ENCODE data around the gene SLC34A3. TPM values are rescaled to one million over a fixed set of nuclear protein-coding genes. Genes with fewer than 3 reads are reported as not detected.

Gene SLC34A3
- total RNA-seq, 1 experiment from 2014 or later, result 0.26 TPM

DNA sequence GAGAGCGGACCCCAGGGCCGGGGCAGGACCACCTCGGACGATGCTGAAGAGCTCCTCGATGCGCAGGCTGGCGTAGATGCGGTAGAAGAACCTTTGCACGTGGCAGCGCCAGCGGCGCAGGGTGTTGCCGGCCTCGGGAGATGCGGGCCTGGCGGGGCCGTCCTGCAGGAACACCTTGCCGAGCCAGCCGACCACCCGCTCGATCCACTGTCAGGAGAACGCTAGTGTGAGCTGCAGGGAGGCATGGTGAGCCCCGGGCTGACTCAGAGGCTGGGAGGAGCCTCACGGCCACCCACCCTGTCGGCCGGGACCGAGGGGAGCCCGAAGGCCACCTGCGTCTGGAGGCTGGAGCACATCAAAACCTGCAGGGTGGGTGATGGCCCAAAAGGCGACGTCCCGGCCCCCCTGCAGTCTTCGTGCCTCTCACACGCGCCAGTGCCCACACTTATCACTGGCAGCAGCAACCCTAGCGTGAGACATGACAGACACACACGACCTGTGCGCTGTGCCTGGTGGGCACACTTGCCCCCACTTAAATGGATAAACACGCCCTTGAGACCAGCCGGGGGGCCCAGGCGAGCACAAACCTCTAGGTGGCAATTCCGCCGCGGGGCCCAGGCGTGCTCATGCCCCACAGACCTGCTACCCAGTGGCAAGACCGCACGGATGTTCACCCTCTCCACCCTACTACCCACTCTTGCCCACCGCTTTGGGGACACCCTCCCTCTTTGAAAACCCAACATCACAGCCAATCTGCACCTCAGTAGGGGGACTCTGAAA, 45.6 kb upstream of the SLC34A3 start:
- Mint-ChIP-seq H3K27ac (ENCODE audit: unreplicated experiment) (no peak overlapping the region), H3K9me3 (ENCODE audit: low read depth, unreplicated experiment) (no peaks in the 10 kb centered on the region), H3K27me3 (ENCODE audit: unreplicated experiment) (no peaks in the 10 kb centered on the region), H3K4me1 (ENCODE audit: low read depth, unreplicated experiment) (no peaks in the 10 kb centered on the region), H3K4me3 (ENCODE audit: low read depth, unreplicated experiment) (no peak overlapping the region), H3K36me3 (ENCODE audit: insufficient read depth, unreplicated experiment) (peaks cover 43% of the 10 kb centered on the region)
- CTCF ChIA-PET, result no interaction called here
- TF ChIP-seq, protein P1, sequence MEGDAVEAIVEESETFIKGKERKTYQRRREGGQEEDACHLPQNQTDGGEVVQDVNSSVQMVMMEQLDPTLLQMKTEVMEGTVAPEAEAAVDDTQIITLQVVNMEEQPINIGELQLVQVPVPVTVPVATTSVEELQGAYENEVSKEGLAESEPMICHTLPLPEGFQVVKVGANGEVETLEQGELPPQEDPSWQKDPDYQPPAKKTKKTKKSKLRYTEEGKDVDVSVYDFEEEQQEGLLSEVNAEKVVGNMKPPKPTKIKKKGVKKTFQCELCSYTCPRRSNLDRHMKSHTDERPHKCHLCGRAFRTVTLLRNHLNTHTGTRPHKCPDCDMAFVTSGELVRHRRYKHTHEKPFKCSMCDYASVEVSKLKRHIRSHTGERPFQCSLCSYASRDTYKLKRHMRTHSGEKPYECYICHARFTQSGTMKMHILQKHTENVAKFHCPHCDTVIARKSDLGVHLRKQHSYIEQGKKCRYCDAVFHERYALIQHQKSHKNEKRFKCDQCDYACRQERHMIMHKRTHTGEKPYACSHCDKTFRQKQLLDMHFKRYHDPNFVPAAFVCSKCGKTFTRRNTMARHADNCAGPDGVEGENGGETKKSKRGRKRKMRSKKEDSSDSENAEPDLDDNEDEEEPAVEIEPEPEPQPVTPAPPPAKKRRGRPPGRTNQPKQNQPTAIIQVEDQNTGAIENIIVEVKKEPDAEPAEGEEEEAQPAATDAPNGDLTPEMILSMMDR (IDR thresholded peaks at IDR 0.05; ENCODE audit: unreplicated experiment), result no peak
- intact Hi-C loops (cut with micrococcal nuclease; ENCODE audit: unreplicated experiment), result no loop called here
- DNase-seq, result no peak
- no TSS peak for BruUV-seq (replicated peaks)

DNA sequence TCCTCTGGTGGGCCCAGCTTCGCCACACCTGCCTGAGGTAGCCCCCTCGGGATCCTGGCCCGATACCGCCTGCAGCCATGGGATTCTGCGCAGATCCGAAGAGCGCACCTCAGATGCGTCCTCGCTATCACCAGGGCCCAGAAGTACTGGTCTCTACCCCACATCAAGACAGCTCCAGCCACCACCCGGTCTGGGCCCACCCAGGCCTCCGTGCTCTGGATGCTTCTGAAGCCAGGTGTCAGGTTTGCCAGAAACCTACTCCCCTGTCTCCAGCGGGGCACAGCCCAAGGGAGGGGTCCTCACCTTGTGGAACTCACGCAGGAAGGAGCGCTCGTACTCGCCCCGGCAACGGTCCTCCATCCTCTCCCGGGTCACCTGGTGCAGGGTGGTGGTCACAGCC, 44.8 kb upstream of the SLC34A3 start:
- peaks cover 5% of the 10 kb centered on the region for H3K4me1 Mint-ChIP-seq (ENCODE audit: low read depth, unreplicated experiment)
- no peaks in the 10 kb centered on the region for H3K27me3 Mint-ChIP-seq (ENCODE audit: unreplicated experiment)
- H3K9me3 Mint-ChIP-seq (ENCODE audit: low read depth, unreplicated experiment), result no peaks in the 10 kb centered on the region
- no TSS peak for BruUV-seq (replicated peaks)
- TF ChIP-seq, protein P1 (IDR thresholded peaks at IDR 0.05; ENCODE audit: unreplicated experiment), result no peak
- peaks cover 51% of the 10 kb centered on the region for H3K36me3 Mint-ChIP-seq (ENCODE audit: insufficient read depth, unreplicated experiment)
- CTCF ChIA-PET, result no interaction called here
- DNase-seq, result no peak
- no peak overlapping the region for H3K27ac Mint-ChIP-seq (ENCODE audit: unreplicated experiment)
- intact Hi-C loops (cut with micrococcal nuclease; ENCODE audit: unreplicated experiment), result no loop called here
- no peak overlapping the region for H3K4me3 Mint-ChIP-seq (ENCODE audit: low read depth, unreplicated experiment)

DNA sequence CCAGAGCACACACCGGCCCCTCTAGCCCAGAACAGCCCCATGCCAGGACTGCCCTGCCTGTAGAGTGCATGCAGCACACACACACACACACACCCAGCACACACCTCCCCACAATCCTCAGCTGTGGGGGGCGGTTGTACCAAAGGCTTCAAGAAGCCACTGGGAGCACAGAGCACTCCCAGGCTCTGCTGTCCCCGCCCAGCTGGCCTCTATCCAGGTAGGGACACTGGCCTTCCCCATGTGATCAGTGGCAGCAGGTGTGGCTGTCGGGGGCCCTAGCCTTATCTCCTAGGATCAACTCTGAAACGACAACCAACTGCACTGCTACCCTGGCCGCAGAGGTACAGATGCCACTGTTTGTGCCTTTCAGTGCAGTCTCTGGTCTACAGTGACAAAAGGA, 44.3 kb upstream of the SLC34A3 start:
- DNase-seq, result no peak
- Mint-ChIP-seq H3K4me3 (ENCODE audit: low read depth, unreplicated experiment) (no peak overlapping the region), H3K4me1 (ENCODE audit: low read depth, unreplicated experiment) (peaks cover 10% of the 10 kb centered on the region), H3K27me3 (ENCODE audit: unreplicated experiment) (no peaks in the 10 kb centered on the region), H3K27ac (ENCODE audit: unreplicated experiment) (no peak overlapping the region), H3K9me3 (ENCODE audit: low read depth, unreplicated experiment) (no peaks in the 10 kb centered on the region), H3K36me3 (ENCODE audit: insufficient read depth, unreplicated experiment) (peaks cover 55% of the 10 kb centered on the region)
- TF ChIP-seq, protein P1 (IDR thresholded peaks at IDR 0.05; ENCODE audit: unreplicated experiment), result no peak
- CTCF ChIA-PET, result no interaction called here
- no TSS peak for BruUV-seq (replicated peaks)
- intact Hi-C loops (cut with micrococcal nuclease; ENCODE audit: unreplicated experiment), result no loop called here

DNA sequence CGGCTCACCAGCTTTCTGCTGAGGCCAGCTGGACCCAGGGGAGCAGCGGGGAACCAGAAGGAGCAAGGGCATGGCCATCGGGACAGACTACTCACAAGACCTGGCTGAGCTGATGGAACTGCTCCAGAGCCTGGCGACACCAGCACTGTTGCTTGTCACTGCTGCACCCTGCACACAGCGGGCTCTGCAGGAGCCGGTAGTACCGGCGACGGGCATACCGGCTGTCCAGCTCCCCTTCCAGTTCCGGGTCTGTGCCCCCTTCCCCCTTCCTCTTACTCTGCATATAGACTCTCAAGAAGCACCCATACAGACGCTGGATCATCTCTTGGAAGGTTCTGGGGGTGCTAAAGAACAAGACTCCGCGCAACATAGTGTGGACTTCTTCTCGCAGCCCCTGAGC, 43.3 kb upstream of the SLC34A3 start:
- BruUV-seq (replicated peaks), result no TSS peak
- intact Hi-C loops (cut with micrococcal nuclease; ENCODE audit: unreplicated experiment), result no loop called here
- Mint-ChIP-seq H3K27me3 (ENCODE audit: unreplicated experiment) (no peaks in the 10 kb centered on the region), H3K4me3 (ENCODE audit: low read depth, unreplicated experiment) (peak overlapping the region; percentile 98), H3K27ac (ENCODE audit: unreplicated experiment) (no peak overlapping the region), H3K4me1 (ENCODE audit: low read depth, unreplicated experiment) (peaks cover 10% of the 10 kb centered on the region), H3K36me3 (ENCODE audit: insufficient read depth, unreplicated experiment) (peaks cover 49% of the 10 kb centered on the region), H3K9me3 (ENCODE audit: low read depth, unreplicated experiment) (no peaks in the 10 kb centered on the region)
- TF ChIP-seq, protein P1 (IDR thresholded peaks at IDR 0.05; ENCODE audit: unreplicated experiment), result no peak
- CTCF ChIA-PET, result no interaction called here
- no peak for DNase-seq
